HG03196 (cell line): Measurements from ENCODE around the gene CADPS2.

Experiments
- ATAC-seq: cut with Tn5 transposase; IDR thresholded peaks from one replicate; pipeline ENCODE4 v1.9.1; 2021; ENCODE audit not compliant: unreplicated experiment

CADPS2 gene

GRCh38 chr7:122886357-122887081 is at the start of gene CADPS2:
CADPS2 (minus strand) TSS chr7:122886460; CDS start chr7:122886337, 123 bp downstream.
- peak; percentile 79 for ATAC-seq

GRCh38 chr7:122935620-122936019 is 49.4 kb upstream of the CADPS2 start:
- ATAC-seq = no peak

DNA sequence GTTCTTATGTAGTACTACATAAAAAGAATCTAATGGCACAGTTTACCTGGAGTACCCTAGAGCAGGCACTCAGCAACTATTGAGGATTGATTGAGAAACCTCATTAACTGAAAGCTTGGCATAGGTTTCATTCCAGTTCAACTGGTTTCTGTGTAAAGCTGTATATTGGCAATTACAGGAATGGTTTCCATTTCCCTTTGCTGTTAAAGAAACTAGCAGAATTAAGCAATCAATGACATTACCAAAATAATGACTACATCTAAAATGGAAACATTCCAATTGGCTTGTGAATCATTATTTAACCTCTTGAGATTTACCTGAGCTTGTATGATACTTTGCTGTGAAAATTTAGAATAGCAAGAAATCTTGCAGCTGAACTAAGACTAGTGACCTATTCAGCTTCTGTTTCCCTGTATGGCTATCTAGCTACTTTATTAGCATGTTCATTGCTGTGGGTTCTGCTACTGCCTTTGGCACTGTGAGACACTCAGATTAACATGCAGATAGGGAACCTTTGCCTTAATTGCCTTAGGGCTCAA is 33.5 kb upstream of the CADPS2 start:
- no peak for ATAC-seq

- ATAC-seq = no peak
These were observed 28.6 kb upstream of the CADPS2 start for GRCh38 chr7:122914812-122915211.

- no peak for ATAC-seq
These were observed 27.3 kb upstream of the CADPS2 start for GRCh38 chr7:122913608-122914007.

DNA sequence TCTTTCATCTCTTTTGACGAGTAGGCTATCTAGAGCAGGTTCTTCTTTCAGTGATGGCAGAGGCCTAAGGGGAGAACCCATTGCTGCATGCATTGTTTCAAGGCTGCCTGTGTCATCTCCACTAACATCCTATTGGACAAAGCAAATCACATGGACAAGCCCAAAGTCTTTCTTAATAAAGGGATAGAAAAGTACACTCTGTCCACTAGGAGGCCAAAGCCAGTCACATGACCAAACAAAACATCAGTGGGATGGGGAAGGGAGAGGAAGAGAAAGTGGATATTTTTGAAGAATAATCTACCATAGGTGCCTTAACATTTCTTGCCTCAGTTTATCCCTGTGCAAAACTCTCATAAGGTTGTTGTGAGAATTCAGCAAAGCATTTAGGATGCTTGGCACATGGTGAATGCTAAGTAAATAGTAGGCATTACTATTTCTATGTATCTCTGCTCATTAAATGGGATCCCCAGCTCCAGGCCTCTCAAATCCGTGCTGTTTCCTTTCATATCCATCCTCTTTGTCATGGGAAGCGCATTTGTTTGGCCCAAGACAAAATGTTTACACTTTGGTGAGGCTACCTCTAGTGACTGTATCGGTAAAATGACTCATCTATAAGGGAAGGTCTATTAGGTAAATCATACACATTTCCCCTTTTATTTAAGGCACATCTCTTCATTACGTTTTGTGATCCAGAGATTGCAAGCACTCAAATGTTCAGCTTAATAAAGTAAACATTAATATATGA is 16.7 kb upstream of the CADPS2 start:
- no peak for ATAC-seq

DNA sequence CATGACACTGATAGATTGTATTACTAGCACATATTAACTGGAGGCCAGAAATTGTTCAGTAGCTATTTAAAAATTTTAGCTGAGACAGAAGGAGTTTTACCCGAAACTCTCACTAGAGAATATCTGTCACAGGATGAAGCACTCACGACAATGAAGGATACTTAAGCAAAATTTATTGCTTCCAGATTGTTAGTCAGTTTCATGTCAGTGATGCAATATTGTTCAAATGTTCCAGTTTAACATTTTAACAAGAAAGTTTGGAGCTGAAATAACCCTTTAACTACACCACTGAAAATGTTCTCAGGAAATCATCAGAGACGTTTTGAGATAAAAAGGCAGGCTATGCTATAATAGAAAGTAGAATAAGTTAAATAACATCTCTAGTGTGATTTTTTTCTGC is 15.0 kb upstream of the CADPS2 start:
- no peak for ATAC-seq

DNA sequence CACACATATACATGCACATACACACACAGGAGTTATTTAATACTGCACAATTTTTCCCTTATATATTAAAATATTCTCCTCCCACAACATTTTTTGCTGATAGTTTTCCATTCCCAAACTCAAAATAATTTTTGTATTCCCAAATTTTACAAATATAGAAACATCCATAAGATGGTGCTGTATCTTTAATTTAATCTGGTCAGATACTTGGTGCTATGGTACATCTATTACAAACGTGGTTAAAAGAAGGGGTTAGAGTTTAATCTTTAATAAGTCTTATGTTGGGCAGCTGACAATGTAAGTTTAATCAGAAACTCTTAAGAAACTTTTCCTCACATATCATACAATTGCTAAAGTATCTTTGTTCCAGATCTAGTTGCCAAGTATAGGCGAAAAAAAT is 10.2 kb upstream of the CADPS2 start:
- ATAC-seq = no peak

DNA sequence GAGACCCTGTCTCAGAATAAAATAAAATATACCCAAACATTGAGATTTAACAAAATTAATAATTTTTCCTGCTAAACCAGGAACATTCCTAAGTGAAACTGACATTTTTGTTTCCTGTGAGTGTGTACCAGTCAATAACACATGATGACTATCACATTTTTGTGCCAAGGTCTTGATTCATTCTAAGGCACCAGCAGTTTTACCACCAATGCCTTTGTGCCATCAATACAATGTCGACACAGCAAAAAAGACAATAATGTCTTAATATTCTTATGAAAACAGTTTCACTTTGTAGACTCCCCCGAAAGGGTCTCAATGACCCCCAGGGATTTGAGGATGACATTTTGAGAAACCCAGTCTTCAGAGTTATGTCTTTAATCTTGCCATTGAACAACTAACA is 7.2 kb upstream of the CADPS2 start:
- no peak for ATAC-seq

- no peak for ATAC-seq
These were observed 2.9 kb upstream of the CADPS2 start for GRCh38 chr7:122889116-122889515.

- no peak for ATAC-seq
These were observed 1.6 kb upstream of the CADPS2 start for GRCh38 chr7:122887848-122888247.

DNA sequence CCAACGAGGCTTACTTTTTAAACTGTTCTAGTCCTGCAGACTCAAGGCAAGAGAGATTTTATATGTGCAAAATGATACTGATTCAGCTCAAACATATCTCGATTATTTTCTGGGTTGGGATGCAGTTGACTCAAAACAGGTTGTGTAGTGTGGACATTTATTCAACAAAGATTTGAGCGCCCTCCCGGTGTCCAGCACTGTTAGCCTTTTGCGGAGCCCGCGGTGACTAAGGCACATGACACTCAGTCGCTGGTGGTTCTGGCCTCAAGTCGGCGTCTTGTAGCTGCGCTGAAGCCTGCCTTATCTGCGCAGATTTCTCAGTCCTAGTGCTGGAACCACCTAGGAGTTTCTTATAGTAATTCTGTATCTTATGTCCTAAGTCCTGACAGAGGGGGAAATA is 938 bp upstream of the CADPS2 start:
- no peak for ATAC-seq

GRCh38 chr7:122885583-122886356 is 490 bp downstream of the CADPS2 start:
- no peak for ATAC-seq

GRCh38 chr7:122884186-122884585 is 2.1 kb downstream of the CADPS2 start:
- ATAC-seq = no peak

DNA sequence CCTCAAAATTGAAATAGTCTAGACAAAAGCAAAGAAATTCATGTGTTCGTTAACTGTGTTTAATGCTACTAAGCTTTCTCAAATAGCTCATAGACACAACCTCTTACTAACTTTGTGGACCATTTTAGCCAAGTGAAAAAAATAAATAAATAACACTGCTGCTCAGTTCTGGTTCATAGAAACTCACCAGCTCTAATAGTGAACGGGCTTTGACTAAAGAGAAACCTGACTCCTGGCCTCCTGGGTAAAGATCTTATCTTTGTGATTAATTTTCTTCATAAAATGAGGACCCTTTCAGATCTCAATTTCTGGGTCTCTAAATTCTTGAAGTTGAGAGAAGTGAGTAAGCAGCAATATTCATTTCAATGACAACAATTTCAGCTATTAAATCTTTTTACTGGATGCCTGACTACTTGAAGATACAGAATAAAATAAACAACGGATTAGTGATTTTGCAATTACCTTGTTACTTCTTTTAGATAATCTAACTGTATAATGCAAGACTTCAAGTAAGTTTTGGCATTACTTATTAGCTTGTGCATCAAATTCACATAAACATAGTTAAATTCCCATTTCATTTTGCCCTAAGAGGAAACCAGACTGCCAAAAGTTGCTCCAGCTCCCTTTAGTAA is 3.1 kb downstream of the CADPS2 start:
- no peak for ATAC-seq

GRCh38 chr7:122881324-122881723 is 4.9 kb downstream of the CADPS2 start:
- no peak for ATAC-seq

DNA sequence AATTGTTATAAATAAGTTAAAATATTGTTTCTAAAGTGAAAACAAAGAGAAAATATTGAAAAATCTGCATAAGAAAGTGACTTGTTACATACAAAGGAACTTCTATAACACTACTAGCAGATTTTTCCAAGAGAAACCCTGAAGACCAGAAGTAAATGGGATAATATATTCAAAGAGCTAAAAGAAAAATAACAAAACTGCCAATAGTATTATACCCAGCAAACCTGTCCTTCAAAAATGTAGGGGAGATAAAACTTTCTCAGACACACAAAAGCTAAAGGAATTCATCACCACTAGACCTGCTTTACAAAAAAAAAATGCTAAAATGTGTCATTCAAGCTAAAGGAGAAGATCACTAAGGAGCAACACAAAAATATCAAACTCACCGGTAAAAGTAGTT is 17.0 kb downstream of the CADPS2 start:
- no peak for ATAC-seq

DNA sequence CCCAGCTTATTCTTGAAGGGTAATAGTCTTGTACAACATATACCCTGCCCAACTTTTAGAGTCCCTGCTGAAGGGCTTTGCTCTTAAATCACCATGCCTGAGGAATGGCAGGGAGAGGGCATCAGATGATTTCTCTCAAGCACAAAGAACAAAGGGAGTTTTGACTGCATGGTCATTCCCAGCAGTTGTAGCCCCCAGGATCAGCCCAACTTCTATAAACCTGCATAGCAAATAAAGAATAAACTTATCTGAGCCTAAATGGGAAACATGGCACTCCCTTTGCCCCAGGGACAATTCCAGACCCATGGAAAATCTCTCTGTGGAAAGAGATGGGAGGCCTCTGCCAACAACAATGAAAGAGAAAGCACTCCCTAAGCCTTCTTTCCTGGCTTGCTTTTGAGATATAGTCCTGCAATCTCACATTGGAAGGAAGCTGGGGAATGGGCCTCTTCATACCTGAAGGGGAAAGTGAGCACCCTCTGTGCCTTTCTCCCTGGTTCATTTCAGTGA is 18.7 kb downstream of the CADPS2 start:
- ATAC-seq = no peak

DNA sequence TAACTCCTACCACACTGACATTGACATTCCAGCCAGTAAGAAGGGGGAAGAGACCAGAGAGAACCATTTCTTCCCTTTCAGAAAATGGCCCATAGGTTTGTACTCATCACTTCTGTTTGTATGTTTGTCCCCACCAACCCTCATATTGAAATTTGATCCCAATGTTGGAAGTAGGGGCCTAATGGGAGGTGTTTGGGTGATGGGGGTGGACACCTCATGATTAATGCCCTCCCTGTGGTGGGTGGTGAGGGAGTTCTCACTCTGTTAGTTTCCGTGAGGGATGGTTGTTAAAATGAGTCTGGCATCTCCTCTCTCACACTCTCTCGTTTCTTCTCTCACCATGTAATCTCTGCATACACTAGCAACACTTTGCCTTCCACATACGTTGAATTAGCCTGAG is 21.4 kb downstream of the CADPS2 start:
- ATAC-seq = no peak

- ATAC-seq = no peak
These were observed 22.2 kb downstream of the CADPS2 start for GRCh38 chr7:122864016-122864415.

- no peak for ATAC-seq
These were observed 27.9 kb downstream of the CADPS2 start for GRCh38 chr7:122858320-122858719.
